Upper lobe of left lung (tissue), 6 donors: ENCODE results near the gene DOCK6. TPM values are rescaled to one million over a fixed set of nuclear protein-coding genes. Genes with fewer than 3 reads are reported as not detected.

Source experiments
- ATAC-seq, 2 donors: fragments of 200-7000 bp; cut with Tn5 transposase; one replicate each; pipeline ENCODE4 v1.9.1; 2022; ENCODE audit warnings: mild to moderate bottlenecking in 2 of 2, moderate library complexity in 2 of 2; ENCODE audit not compliant: low FRiP score in 2 of 2
- DNase-seq, 2 donors: peaks; one replicate each; pipeline ENCODE4 v3.0.0-alpha.2; 2019 to 2020
- H3K27ac ChIP-seq, 4 donors: fragments of 200-600 bp; sonication (generic); one replicate each; pipeline ENCODE4 v1.5.1; 2016 to 2019
- H3K27me3 ChIP-seq, 4 donors: fragments of 200-600 bp; sonication (generic); one replicate each; pipeline ENCODE4 v1.5.1; 2017 to 2019
- H3K36me3 ChIP-seq, 4 donors: fragments of 200-600 bp; sonication (generic); one replicate each; pipeline ENCODE4 v1.5.1; 2016 to 2019
- H3K4me1 ChIP-seq, 4 donors: fragments of 200-600 bp; sonication (generic); one replicate each; pipeline ENCODE4 v1.5.1; 2018 to 2019
- H3K4me3 ChIP-seq, 4 donors: fragments of 200-600 bp; sonication (generic); one replicate each; pipeline ENCODE4 v1.5.1; 2017 to 2019; ENCODE audit warnings: mild to moderate bottlenecking in 2 of 4, moderate library complexity in 1 of 4
- H3K9me3 ChIP-seq, 4 donors: fragments of 200-600 bp; sonication (generic); one replicate each; pipeline ENCODE4 v1.5.1; 2018 to 2019
- EP300 ChIP-seq, 4 donors: sonication (generic); formaldehyde crosslinking; IDR thresholded peaks; one replicate each; pipeline ENCODE4 v1.5.1; 2017; ENCODE audit warnings: antibody characterized with exemption in 4 of 4, control low read depth in 2 of 4
- POLR2A ChIP-seq, 4 donors: fragments of 450-650 bp; IDR thresholded peaks; one replicate each; pipeline ENCODE4 v1.5.1; 2016 to 2017; ENCODE audit warnings: antibody characterized with exemption in 4 of 4, mild to moderate bottlenecking in 2 of 4
- POLR2AphosphoS5 ChIP-seq, 2 donors: sonication (generic); formaldehyde crosslinking; IDR thresholded peaks; one replicate each; pipeline ENCODE4 v1.5.1; 2017; ENCODE audit warnings: antibody characterized with exemption in 2 of 2
- WGBS, 2 donors: methylation state at CpG; one replicate each; pipeline ENCODE4 v1.1.5; 2017 to 2018; 5-methylcytosine and 5-hydroxymethylcytosine counted together
- total RNA-seq, 6 donors: library from RNA; depleted of rRNA in 4 of 6; stranded (reverse); fragments of >200 nt in 4 of 6; gene quantifications; one replicate each; pipeline versions ENCODE4 v1.1.0 to v1.2.1, GENCODE V29; 2016 to 2021
- TF ChIP-seq, protein P1 (sequence below), 6 experiments: fragments of 450-650 bp in 4 of 6; fragments of 200-600 bp in 2 of 6; sonication (generic) in 2 of 6; IDR thresholded peaks; one replicate each; pipeline ENCODE4 v1.5.1; 2016 to 2019; ENCODE audit warnings: antibody characterized with exemption in 6 of 6
- donor health status: DM: no; HTN: no; CAD: no; lungs with moderate emphysema.
- donor health status: DM: no; HTN: yes; CAD: no; lungs with severe emphysema.

Gene DOCK6
- total RNA-seq, 6 donors from 2014 or later = 34.5 to 203 (median 116) TPM

DNA sequence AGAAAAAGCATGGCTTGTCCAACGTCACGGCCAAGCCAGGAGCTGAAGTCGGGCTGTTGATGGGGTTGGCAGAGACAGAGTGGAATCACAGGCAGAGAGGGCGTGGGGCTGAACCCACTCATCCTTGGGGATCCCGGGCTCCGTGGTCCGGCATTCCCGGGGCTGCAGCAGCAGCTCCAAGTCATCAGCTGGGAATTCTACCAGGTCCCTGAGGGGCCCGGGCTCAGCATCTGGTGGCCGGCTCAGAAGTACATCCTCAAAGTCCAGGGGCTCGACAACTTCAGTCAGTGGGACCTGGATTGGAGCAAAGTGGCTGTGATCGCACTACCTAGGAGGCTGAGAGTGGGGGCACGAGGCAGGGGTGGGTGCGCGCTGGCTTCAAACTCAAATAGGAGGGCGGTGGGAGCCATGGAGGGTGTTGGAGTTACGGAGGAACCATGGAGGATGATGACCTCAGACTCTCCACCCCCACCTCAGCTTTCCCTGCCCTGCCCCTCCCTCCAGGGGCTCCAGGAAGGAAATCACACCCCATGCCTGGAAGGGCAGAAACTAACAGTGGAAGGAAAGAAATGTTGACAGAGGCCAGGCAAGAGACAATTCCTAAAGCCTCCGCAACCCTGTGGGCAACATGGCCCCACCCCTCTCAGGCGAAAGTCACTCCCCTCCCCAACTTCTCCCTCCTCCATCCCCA lies 9.5 kb downstream of the DOCK6 start:
- WGBS, 2 donors = 76 to 86% methylated on average over 12 to 16 of the region's 19 CpGs
- DNase-seq = peak in 1 of 2 donors; percentile 61
- H3K36me3 ChIP-seq = peaks cover 11 to 46% (median 22%) of the 10 kb centered on the region in 4 donors
- H3K4me1 ChIP-seq = peaks cover 26 to 53% (median 41%) of the 10 kb centered on the region in 4 donors
- H3K4me3 ChIP-seq = no peak overlapping the region
- ATAC-seq = peak in 1 of 2 donors; percentile 16
- TF ChIP-seq, protein P1, sequence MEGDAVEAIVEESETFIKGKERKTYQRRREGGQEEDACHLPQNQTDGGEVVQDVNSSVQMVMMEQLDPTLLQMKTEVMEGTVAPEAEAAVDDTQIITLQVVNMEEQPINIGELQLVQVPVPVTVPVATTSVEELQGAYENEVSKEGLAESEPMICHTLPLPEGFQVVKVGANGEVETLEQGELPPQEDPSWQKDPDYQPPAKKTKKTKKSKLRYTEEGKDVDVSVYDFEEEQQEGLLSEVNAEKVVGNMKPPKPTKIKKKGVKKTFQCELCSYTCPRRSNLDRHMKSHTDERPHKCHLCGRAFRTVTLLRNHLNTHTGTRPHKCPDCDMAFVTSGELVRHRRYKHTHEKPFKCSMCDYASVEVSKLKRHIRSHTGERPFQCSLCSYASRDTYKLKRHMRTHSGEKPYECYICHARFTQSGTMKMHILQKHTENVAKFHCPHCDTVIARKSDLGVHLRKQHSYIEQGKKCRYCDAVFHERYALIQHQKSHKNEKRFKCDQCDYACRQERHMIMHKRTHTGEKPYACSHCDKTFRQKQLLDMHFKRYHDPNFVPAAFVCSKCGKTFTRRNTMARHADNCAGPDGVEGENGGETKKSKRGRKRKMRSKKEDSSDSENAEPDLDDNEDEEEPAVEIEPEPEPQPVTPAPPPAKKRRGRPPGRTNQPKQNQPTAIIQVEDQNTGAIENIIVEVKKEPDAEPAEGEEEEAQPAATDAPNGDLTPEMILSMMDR (IDR thresholded peaks at IDR 0.05) = no peak
- TF ChIP-seq POLR2AphosphoS5 (IDR thresholded peaks at IDR 0.05) (peak; percentile 17 to 80), EP300 (IDR thresholded peaks at IDR 0.05) (peak in 2 of 4 donors; percentile 51 to 59)
- peak overlapping the region; percentile 70 to 88 (median 83) for H3K27ac ChIP-seq
- H3K9me3 ChIP-seq = no peaks in the 10 kb centered on the region
- H3K27me3 ChIP-seq = no peaks in the 10 kb centered on the region

DNA sequence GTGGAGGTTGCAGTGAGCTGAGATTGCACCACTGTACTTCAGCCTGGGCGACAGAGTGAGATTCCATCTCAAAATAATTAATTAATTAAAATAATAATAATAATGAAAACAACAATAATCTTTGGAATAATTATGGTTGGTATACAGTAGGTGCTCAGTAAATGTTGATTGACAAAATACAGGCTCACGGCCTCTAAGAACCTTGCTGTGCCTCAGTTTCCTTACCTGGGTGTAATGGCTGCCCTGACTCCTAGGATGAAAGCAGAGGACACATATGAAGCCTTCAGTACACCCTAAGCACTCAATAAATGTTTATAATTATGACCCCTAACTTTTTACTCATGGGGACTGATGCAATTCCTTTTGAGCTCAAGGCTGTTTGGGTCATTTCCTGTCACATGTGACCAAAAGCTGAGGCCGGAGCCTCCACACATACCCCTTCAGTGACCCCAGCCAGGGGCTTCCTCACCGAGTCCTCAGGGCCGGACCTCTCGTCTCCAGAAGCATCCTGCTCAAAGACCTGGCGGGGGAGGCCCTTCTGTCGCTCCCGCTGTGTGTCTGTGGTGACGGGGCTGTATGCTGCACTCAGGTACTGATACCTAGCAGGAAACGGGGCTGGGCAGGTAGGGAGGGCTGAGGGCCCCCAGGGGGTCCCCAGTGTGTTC lies 10.5 kb downstream of the DOCK6 start:
- H3K36me3 ChIP-seq = peaks cover 11 to 54% (median 22%) of the 10 kb centered on the region in 4 donors
- ATAC-seq = no peak
- H3K27me3 ChIP-seq = no peaks in the 10 kb centered on the region
- peak overlapping the region; percentile 70 to 88 (median 83) for H3K27ac ChIP-seq
- DNase-seq = peak in 1 of 2 donors; percentile 48
- 80% methylated on average over 11 of the region's 11 CpGs for WGBS, 2 donors
- TF ChIP-seq POLR2AphosphoS5 (IDR thresholded peaks at IDR 0.05) (no peak), POLR2A (IDR thresholded peaks at IDR 0.05) (no peak), EP300 (IDR thresholded peaks at IDR 0.05) (no peak)
- TF ChIP-seq, protein P1 (IDR thresholded peaks at IDR 0.05) = no peak
- H3K9me3 ChIP-seq = no peaks in the 10 kb centered on the region
- no peak overlapping the region for H3K4me3 ChIP-seq
- peaks cover 35 to 58% (median 50%) of the 10 kb centered on the region in 4 donors for H3K4me1 ChIP-seq

DNA sequence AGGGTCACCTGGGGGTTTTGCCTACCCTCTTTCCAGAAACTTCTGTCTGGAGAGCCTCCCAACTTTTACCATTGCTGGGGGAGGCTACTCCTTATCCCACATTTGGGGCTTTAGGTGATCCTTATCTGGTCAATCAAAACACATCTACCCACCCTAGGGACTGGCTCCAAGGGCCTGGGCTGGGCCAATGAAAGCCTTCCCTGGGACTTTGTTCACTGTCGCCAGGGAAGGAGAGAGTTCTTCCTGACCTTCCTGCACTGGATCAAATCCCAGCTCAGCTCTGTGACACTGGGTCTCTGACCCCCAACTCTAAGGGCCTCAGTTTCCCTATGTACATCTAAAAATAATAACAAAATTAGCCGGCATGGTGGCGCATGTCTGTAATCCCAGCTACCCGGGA lies 11.1 kb downstream of the DOCK6 start:
- 96 to 97% methylated on average over 4 of the region's 4 CpGs for WGBS, 2 donors
- Histone ChIP-seq H3K27ac (peak overlapping the region in 2 of 4 donors; percentile 85 to 88), H3K36me3 (peaks cover 11 to 60% (median 22%) of the 10 kb centered on the region in 4 donors), H3K9me3 (no peaks in the 10 kb centered on the region), H3K27me3 (no peaks in the 10 kb centered on the region), H3K4me3 (no peak overlapping the region), H3K4me1 (peaks cover 39 to 58% (median 53%) of the 10 kb centered on the region in 4 donors)
- TF ChIP-seq, protein P1 (IDR thresholded peaks at IDR 0.05) = no peak
- ATAC-seq = no peak
- no peak for DNase-seq

DNA sequence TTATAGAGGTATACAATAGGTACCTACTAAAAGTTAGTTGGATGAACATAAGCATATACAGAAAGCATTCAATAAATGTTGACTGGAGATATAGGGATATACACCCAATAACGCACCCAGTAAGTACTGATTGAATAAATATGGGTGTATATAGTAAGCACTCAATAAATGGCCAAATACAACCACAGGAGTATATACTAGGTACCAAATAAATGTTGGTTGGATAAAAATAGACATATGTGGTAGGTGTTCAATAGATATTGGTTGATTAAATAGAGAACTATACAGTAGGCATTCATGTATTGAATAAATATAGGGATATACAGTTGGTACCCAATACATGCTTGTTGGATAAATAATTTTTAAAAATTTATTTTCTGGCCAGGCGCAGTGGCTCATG lies 13.5 kb downstream of the DOCK6 start:
- Histone ChIP-seq H3K27ac (peak overlapping the region; percentile 72 to 82 (median 76)), H3K36me3 (peaks cover 11 to 77% (median 22%) of the 10 kb centered on the region in 4 donors)
- TF ChIP-seq EP300 (IDR thresholded peaks at IDR 0.05) (no peak), POLR2A (IDR thresholded peaks at IDR 0.05) (no peak), POLR2AphosphoS5 (IDR thresholded peaks at IDR 0.05) (no peak)
- TF ChIP-seq, protein P1 (IDR thresholded peaks at IDR 0.05) = no peak

More for the DNA sequence above, 13.5 kb downstream of the DOCK6 start:
- no peak for ATAC-seq
- H3K9me3 ChIP-seq = no peaks in the 10 kb centered on the region
- WGBS, 2 donors = 87 to 94% methylated on average over 2 of the region's 2 CpGs
- no peak overlapping the region for H3K4me3 ChIP-seq
- no peak for DNase-seq
- peaks cover 29 to 61% (median 54%) of the 10 kb centered on the region in 4 donors for H3K4me1 ChIP-seq
- H3K27me3 ChIP-seq = no peaks in the 10 kb centered on the region
